Measurements from ENCODE around the gene IGFBP7.

IGFBP7 gene

GRCh38 chr4:57131849-57132742 lies 21.9 kb upstream of the IGFBP7 start:
- no peak for DNase-seq (ENCODE audit: low read depth in 2 of 2, low spot score in 1 of 2)

- no peak for DNase-seq (ENCODE audit: low read depth in 2 of 2, low spot score in 1 of 2)
These were observed 19.3 kb upstream of the IGFBP7 start for GRCh38 chr4:57129477-57129876.

GRCh38 chr4:57127361-57127760 lies 17.2 kb upstream of the IGFBP7 start:
- DNase-seq (ENCODE audit: low read depth in 2 of 2, low spot score in 1 of 2), result no peak

- no peak for DNase-seq (ENCODE audit: low read depth in 2 of 2, low spot score in 1 of 2)
These were observed 15.8 kb upstream of the IGFBP7 start for GRCh38 chr4:57125996-57126395.

GRCh38 chr4:57124145-57124544 lies 14.0 kb upstream of the IGFBP7 start:
- DNase-seq (ENCODE audit: low read depth in 2 of 2, low spot score in 1 of 2), result no peak

GRCh38 chr4:57122959-57123358 lies 12.8 kb upstream of the IGFBP7 start:
- no peak for DNase-seq (ENCODE audit: low read depth in 2 of 2, low spot score in 1 of 2)

GRCh38 chr4:57119054-57119651 lies 9.0 kb upstream of the IGFBP7 start:
- no peak for DNase-seq (ENCODE audit: low read depth in 2 of 2, low spot score in 1 of 2)

- DNase-seq (ENCODE audit: low read depth in 2 of 2, low spot score in 1 of 2), result no peak
These were observed 7.3 kb upstream of the IGFBP7 start for GRCh38 chr4:57117491-57117890.

- DNase-seq (ENCODE audit: low read depth in 2 of 2, low spot score in 1 of 2), result no peak
These were observed 6.1 kb upstream of the IGFBP7 start for GRCh38 chr4:57116245-57116644.

- no peak for DNase-seq (ENCODE audit: low read depth in 2 of 2, low spot score in 1 of 2)
These were observed 4.8 kb upstream of the IGFBP7 start for GRCh38 chr4:57114973-57115372.

GRCh38 chr4:57113870-57114269 lies 3.7 kb upstream of the IGFBP7 start:
- no peak for DNase-seq (ENCODE audit: low read depth in 2 of 2, low spot score in 1 of 2)

- peak in 1 of 2 donors; percentile 3 for DNase-seq (ENCODE audit: low read depth in 2 of 2, low spot score in 1 of 2)
These were observed 691 bp upstream of the IGFBP7 start for GRCh38 chr4:57110640-57111511.

GRCh38 chr4:57109411-57109846 lies 756 bp downstream of the IGFBP7 start:
- DNase-seq (ENCODE audit: low read depth in 2 of 2, low spot score in 1 of 2), result no peak

- DNase-seq (ENCODE audit: low read depth in 2 of 2, low spot score in 1 of 2), result no peak
These were observed 4.0 kb downstream of the IGFBP7 start for GRCh38 chr4:57106181-57106580.

- DNase-seq (ENCODE audit: low read depth in 2 of 2, low spot score in 1 of 2), result no peak
These were observed 5.3 kb downstream of the IGFBP7 start for GRCh38 chr4:57104706-57105560.

GRCh38 chr4:57103051-57103450 lies 7.1 kb downstream of the IGFBP7 start:
- no peak for DNase-seq (ENCODE audit: low read depth in 2 of 2, low spot score in 1 of 2)

GRCh38 chr4:57102050-57102624 lies 8.0 kb downstream of the IGFBP7 start:
- DNase-seq (ENCODE audit: low read depth in 2 of 2, low spot score in 1 of 2), result no peak

- DNase-seq (ENCODE audit: low read depth in 2 of 2, low spot score in 1 of 2), result no peak
These were observed 9.1 kb downstream of the IGFBP7 start for GRCh38 chr4:57100979-57101651.

- DNase-seq (ENCODE audit: low read depth in 2 of 2, low spot score in 1 of 2), result no peak
These were observed 10.8 kb downstream of the IGFBP7 start for GRCh38 chr4:57099363-57099762.

GRCh38 chr4:57098941-57099340 lies 11.2 kb downstream of the IGFBP7 start:
- DNase-seq (ENCODE audit: low read depth in 2 of 2, low spot score in 1 of 2), result no peak

Measured in stimulated activated CD8-positive, alpha-beta memory T cell treated with anti-CD3 and anti-CD28 coated beads, Interleukin-4, amount 100 ng/mL, for 1 hour (primary cell).